HG02588 (cell line): ENCODE measurements around the gene SLC4A3.

Source experiments
- ATAC-seq: cut with Tn5 transposase; IDR thresholded peaks from one replicate; pipeline ENCODE4 v1.9.1; 2021; ENCODE audit warnings: mild to moderate bottlenecking, moderate library complexity; ENCODE audit not compliant: unreplicated experiment

SLC4A3 gene, protein sequence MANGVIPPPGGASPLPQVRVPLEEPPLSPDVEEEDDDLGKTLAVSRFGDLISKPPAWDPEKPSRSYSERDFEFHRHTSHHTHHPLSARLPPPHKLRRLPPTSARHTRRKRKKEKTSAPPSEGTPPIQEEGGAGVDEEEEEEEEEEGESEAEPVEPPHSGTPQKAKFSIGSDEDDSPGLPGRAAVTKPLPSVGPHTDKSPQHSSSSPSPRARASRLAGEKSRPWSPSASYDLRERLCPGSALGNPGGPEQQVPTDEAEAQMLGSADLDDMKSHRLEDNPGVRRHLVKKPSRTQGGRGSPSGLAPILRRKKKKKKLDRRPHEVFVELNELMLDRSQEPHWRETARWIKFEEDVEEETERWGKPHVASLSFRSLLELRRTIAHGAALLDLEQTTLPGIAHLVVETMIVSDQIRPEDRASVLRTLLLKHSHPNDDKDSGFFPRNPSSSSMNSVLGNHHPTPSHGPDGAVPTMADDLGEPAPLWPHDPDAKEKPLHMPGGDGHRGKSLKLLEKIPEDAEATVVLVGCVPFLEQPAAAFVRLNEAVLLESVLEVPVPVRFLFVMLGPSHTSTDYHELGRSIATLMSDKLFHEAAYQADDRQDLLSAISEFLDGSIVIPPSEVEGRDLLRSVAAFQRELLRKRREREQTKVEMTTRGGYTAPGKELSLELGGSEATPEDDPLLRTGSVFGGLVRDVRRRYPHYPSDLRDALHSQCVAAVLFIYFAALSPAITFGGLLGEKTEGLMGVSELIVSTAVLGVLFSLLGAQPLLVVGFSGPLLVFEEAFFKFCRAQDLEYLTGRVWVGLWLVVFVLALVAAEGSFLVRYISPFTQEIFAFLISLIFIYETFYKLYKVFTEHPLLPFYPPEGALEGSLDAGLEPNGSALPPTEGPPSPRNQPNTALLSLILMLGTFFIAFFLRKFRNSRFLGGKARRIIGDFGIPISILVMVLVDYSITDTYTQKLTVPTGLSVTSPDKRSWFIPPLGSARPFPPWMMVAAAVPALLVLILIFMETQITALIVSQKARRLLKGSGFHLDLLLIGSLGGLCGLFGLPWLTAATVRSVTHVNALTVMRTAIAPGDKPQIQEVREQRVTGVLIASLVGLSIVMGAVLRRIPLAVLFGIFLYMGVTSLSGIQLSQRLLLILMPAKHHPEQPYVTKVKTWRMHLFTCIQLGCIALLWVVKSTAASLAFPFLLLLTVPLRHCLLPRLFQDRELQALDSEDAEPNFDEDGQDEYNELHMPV

DNA sequence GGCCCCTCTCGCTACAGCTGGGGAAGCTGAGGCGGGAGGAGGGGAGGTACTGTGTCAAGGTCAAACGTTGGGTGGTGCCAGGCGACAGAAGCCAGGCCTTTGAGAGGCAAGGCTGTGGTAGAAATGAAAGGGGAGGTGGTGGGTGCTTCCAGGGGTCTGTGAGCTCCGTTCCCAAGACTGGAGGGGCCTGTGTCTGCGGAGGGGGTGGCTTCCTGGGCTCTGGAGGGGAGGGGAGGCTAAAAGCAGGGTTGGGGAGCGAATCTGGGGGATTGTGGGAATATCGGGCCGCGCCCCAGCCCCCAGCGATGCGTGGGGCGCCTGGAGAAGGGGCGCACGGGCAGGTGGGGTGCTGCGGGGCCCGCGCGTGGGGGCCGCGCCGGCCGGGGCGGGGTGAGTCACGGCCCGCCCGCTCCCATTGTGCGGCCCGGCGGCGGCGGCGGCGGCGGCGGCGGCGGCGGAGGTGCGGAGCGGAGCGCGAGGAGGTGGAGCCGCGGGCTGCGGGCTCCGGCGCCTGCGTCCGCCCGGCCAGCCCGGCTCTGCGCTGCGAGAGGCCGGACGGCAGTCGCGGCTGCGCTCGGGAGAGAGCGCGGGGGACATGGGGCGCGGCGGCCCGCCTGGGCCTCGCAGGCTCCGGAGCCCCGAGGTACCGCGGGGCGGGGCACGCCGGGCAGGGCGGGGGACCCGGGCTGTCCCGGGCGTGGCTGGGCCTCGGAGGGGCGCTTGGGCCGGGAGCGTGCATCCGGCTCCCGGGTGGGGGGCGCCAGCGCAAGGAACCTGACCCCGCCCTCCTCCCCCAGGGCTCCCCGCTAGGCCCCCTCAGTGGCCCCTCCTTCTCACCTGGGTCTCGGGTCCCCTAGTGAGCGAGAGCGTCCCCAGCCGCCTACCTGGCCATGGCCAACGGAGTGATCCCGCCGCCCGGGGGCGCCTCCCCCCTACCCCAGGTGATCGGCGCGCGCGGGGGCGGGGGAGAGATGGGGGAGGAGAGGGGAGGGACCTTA is at the start of gene SLC4A3:
TSS of gene SLC4A3 (plus strand) at position 528 of the 998 bp plus-strand sequence. CDS start at position 891, 363 bp downstream.
- ATAC-seq, result no peak

DNA sequence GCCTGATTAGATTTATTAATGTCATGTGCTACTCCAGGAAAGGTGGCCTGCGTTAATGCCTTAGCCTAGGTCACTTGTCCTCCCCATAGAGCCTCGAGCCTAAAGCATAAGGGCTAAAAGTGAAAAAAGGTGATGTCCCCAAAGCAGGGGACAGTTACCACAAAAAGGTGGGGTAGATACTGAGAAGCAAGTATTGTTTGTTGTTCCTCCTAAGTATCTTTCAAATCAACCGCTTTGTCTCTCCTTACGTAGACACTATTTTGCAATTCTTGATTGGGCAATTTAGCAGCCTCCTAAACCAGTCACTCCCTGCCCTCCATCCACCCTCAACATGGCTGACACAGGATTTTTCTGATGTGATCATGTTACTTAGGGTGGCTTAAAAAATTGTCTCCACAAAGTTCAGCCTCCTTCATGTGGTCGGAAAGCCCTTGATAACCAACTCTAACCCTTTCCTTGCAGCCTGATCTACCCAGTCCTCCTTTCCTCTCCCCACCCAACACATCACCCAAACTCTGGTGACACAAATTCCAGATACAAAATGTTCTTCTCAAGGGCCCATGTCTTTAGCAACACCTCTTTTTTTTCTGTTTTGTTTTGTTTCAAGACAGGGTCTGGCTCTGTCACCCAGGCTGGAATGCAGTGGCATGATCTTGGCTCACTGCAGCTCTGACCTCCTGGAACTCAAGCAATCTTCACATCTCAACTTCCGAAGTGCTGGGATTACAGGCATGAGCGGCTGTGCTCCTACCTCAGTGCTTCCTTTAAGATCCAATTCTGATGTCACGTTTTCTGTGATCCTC is 48.4 kb upstream of the SLC4A3 start:
- no peak for ATAC-seq

DNA sequence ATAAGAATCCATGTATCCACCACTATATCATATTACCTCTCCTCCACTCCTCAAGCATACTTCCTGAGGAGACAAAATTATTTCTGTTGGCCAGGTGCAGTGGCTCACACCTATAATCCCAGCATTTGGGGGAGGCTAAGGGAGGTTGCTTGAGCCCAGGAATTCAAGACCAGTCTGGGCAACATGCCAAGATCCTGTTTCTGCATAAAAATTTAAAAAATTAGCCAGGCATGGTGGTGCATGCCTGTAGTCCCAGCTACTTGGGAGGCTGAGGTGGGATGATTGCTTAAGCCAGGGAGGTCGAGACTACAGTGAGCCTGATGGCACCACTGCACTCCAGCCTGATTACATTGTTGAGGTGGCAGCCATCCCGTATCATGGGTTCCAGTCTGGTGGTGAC is 46.1 kb upstream of the SLC4A3 start:
- no peak for ATAC-seq

DNA sequence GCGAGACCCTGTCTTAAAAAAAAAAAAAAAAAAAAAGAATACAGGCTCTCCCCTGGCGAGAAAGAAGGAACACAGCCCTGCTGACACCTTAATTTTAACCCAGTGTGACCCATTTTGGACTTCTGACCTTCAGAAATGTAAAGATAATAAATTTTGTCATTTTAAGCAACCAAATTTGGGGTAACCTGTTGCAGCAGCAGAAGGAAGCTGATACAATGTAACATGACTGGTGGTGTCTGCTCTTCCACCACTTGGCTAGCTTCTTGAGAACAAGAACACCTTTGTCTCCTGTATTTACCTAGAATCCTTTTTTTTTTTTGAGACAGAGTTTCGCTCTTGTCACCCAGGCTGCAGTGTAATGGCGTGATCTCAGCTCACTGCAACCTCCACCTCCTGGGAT is 36.3 kb upstream of the SLC4A3 start:
- ATAC-seq, result no peak

DNA sequence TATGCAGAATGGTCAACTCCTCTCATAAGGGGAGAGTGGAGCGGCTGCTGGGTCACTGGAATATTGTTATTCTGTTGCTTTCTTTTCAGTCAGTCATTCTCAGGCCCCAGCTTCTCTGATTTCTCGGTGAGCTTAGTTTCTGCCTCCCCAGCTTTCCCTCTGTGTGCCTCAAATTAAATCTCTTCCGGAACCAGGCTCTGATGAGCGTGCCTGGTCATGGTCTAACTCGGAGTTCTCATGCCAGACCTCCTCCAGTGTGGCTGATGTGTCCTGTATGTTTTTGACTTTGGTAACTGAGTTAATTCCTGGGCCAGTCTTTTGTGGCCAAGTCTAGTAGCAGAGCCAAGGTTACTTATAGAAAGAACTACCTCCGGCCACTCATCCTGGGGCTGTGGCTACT is 34.7 kb upstream of the SLC4A3 start:
- ATAC-seq, result no peak

DNA sequence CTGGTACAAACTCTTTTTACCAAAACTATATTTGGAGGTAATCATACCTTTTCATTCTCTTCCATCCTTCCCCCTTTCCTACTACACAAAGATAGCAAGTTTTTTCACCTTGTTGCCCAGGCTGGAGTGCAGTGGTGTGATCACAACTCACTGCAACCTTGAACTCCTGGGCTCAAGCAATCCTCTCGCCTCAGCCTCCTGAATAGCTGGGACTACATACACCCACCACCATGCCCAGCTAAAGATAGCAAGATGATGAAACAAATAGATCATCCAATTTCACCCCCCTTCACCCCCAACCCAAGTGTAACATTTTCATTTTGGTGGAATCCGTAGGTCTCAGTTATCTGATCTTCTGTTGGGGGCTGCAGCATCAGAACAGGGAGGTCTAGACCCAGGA is 34.3 kb upstream of the SLC4A3 start:
- ATAC-seq, result no peak

DNA sequence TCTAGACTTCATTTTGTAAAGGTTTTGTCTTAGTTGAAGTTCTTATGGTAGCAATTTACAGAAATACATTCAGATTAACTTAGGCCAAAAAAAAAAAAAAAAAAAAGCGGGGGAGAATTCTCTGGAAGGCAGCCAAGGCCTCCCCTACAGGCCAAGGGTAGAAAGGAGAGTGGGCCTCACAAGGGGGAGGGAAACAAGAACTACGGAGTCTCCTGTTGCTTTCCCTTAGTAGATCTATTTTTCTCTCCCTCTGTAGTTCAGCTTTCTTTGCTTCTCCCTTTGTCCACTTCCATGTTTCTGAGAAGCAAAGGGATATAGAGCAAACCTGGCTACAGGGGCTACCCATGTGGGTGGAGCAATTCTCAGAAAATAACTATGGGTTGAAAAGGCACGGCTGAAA is 32.2 kb upstream of the SLC4A3 start:
- no peak for ATAC-seq

DNA sequence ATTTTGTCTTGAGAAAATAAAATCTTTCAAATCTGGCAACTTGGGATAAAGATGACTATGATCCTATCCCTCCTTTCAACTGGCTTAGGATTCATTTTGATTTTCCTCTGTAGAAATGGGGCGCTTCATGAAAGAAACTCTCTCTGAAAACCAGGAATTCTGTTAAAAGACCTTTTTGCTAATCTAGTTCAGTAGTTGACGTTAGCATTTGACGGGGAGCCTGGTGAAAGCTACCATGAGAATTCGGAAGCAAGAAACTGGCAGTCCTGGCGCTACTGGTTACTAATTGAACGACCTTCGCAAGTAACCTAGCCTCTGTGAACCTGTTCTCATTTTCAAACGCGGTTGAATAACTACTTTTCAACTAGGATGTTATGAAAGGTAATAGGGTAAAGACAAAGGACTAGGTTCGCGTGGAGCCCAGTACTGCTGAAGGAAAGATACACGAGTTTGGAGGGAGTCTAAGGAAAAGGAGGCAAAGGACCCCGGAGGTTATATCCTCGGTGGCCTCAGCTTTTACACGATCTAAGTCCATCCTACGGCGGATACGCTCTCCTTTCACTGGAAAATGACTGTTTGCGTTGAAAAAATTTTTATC is 30.4 kb upstream of the SLC4A3 start:
- peak; percentile 4 for ATAC-seq

DNA sequence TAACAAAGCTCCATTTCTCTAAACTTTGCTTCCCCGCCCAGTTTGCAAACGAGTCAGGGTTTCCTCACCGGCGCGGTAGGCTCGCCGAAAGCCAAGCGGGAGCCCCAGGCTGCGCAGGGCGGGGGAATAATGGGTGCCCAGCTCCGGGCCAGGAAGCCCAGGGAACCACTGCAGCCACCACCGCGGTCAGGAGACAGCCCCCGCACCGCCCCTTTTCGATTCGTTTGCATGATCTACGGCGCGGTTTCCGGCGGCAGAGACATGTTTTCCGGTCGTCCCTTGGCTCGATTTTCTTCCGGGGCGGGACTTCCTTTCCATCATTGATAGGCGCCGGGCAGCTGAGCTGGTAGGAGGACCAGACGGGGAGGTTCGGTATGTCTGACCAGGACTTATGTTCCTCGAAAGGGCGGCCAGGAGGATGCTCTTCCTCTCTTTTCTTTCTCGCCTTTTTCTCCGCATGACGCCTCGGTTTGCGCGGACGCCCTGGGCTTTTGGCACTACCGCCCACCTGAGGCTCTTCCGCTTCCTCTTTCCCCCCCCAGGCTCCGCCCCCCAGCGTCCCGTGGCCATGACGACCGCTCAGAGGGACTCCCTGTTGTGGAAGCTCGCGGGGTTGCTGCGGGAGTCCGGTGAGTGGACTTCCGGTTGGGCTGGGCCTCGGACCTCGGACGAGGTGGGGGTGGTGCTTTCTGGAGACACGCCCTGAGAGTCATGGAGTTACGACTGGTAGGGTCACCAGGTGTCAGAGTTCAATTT is 29.7 kb upstream of the SLC4A3 start, which contains the start of gene STK11IP:
TSS of gene STK11IP (plus strand) at position 306 of the 756 bp plus-strand sequence. CDS start at position 569, 263 bp downstream.
- peak; percentile 90 for ATAC-seq

DNA sequence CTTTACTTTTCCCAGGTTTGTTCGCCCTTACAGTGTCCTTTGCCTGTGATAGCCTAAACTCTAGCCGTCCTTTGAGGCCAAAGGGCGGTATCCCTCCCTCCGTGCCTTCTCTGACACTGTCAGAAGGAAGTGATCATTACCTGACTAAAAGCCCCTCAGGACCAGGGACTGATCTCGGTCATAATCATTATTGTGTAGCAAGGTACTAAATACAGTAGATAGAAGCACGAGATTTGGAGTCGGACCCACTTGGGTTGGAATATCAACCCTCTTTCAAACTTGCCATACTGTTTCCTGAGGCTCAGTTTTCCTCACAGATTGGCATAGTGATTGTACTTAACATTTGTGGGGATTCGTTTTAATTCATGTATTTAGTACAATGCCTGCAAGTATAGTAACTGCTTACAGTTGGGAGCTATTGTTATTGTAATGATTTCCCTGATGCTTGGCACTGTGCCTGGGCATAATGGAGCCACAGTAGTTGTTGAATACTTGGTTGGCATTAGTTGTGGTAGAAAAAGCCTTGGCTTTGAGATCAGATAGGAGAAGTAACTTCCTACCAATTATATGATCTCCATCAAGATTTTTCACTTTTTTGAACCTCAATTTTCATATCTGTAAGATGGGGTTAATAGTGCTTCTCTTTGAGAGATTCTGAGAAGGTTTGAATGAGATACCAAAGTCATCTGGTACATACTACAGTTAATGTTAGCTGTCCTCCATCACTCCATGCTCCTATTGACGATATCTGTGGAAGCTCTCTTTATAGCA is 28.9 kb upstream of the SLC4A3 start:
- ATAC-seq, result no peak

DNA sequence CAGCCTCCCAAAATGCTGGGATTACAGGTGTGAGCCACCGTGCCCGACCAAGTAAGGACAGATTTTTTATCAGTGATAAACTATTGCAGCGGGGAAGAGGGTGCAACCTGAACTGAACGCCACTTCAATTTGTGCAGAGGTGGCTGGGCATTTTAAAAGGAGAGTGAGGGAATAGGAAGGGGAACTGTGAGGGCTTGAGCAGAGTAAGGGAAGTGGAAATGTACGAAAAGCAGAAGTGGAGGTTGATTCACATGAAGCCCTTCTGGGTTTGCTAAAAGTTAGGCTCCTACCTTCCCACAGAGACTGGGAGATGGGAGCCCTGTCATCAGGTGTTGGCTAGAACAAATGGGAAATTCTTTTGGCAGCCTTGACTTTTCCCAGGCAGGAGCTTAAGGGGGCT is 23.7 kb upstream of the SLC4A3 start:
- no peak for ATAC-seq

DNA sequence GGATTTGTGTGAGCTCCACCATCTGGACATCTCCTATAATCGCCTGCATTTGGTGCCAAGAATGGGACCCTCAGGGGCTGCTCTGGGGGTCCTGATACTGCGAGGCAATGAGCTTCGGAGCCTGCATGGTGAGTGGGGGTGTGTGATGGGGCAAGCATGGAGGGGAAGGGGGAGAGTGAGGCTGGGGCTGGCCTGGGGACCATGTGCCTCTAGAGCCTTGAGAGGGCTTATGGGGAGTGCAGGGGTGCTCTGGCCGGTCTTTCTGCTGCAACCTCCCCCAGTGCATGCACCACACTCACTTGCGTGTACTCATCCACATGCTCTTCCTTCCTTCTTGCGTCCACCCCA is 21.8 kb upstream of the SLC4A3 start:
- ATAC-seq, result no peak

DNA sequence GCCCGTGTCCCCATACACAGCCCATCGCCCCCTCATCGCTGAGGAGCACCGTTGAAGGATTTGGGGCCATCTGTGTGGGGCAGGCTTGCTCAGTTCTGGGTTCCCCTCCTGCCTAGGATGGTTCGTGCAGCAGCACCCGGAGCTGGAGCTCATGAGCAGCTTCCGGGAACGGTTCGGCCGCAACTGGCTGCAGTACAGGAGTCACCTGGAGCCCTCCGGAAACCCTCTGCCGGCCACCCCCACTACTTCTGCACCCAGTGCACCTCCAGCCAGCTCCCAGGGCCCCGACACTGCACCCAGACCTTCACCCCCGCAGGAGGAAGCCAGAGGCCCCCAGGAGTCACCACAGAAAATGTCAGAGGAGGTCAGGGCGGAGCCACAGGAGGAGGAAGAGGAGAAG is 19.5 kb upstream of the SLC4A3 start:
- no peak for ATAC-seq

DNA sequence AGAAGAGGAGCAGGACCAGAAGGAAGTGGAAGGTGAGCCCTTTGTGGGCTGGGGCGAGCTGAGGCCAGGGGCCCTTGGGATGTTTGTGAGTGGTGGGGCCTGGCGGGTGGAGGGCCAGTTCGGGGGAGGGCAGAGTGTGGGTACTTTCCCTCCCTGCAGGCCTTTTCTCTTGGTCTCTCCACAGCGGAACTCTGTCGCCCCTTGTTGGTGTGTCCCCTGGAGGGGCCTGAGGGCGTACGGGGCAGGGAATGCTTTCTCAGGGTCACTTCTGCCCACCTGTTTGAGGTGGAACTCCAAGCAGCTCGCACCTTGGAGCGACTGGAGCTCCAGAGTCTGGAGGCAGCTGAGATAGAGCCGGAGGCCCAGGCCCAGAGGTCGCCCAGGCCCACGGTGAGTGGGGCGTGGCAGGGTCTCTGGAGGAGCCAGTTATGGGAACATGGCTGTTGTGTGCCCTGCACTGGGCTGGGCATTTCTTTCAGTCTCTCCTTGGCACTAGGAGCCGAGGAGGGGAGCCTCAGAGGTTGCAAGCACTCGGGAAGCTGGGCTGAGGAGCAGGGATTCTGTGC is 18.9 kb upstream of the SLC4A3 start:
- no peak for ATAC-seq

DNA sequence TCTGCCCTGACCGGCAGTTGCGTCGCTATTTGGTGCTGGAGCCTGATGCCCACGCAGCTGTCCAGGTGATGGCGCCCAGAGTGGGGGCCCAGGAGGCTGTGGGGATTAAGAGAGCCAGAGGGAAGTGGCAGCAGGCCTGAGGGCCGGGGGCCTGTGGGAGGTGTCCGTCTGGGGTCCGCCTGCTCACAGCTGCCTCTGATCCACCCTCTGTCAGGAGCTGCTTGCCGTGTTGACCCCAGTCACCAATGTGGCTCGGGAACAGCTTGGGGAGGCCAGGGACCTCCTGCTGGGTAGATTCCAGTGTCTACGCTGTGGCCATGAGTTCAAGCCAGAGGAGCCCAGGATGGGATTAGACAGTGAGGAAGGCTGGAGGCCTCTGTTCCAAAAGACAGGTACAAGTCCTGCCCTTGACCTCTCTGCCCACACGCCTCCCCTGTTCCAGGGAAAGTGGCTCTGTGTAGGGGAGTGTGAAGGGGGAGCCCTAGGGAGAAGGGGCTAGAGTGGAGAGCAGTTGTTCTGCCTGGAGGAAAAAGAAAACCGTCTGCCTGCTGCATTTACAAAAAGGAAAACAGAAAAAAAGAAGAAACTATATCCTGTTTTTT is 18.2 kb upstream of the SLC4A3 start:
- ATAC-seq, result no peak

DNA sequence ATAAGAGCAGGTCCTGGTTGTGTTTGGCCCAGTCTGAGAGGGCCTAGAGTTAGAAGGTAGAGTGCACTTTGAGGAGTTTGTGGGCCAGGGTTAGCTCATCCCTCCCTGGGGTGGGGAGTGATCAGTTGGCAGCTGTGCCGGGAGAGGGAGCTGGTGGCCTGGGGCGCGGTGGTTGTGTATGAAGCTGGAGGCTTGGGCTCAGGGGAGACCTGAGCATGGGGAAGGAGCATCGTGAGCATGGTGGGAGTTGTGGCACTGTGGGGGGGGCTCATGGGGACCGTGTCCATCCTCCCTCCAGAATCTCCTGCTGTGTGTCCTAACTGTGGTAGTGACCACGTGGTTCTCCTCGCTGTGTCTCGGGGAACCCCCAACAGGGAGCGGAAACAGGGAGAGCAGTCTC is 16.1 kb upstream of the SLC4A3 start:
- ATAC-seq, result no peak
